Suprapubic skin (tissue), 4 donors: ENCODE measurements around the gene DNMBP.

Experiments
- CTCF ChIP-seq, 2 donors: fragments of 200-600 bp in 1 of 2; fragments of 450-650 bp in 1 of 2; sonication (generic) in 1 of 2; IDR thresholded peaks; one replicate each; pipeline ENCODE4 v1.5.1; 2016 to 2019; ENCODE audit warnings: antibody characterized with exemption in 2 of 2, mild to moderate bottlenecking in 1 of 2, moderate library complexity in 1 of 2
- EP300 ChIP-seq: sonication (generic); formaldehyde crosslinking; IDR thresholded peaks from one replicate; pipeline ENCODE4 v1.6.1; 2017; ENCODE audit warnings: antibody characterized with exemption
- POLR2A ChIP-seq, 2 donors: fragments of 450-650 bp; IDR thresholded peaks; one replicate each; pipeline ENCODE4 v1.6.1; 2017; ENCODE audit warnings: antibody characterized with exemption in 2 of 2, mild to moderate bottlenecking in 2 of 2, moderate library complexity in 2 of 2
- POLR2AphosphoS5 ChIP-seq, 3 donors: sonication (generic); formaldehyde crosslinking; IDR thresholded peaks; one replicate each; pipeline ENCODE4 v1.6.1; 2017; ENCODE audit warnings: antibody characterized with exemption in 3 of 3

GRCh38 chr10:99880080-99880835, 129.5 kb downstream of the DNMBP start:
- TF ChIP-seq CTCF (IDR thresholded peaks at IDR 0.05) (no peak), POLR2A (IDR thresholded peaks at IDR 0.05) (no peak), POLR2AphosphoS5 (IDR thresholded peaks at IDR 0.05) (no peak), EP300 (no peak)
